Measurements from ENCODE around the gene POLR2I. TPM values are rescaled to one million over a fixed set of nuclear protein-coding genes. Genes with fewer than 3 reads are reported as not detected.

The POLR2I gene
- polyA plus RNA-seq, 1 donor from 2014 or later: 159 TPM

DNA sequence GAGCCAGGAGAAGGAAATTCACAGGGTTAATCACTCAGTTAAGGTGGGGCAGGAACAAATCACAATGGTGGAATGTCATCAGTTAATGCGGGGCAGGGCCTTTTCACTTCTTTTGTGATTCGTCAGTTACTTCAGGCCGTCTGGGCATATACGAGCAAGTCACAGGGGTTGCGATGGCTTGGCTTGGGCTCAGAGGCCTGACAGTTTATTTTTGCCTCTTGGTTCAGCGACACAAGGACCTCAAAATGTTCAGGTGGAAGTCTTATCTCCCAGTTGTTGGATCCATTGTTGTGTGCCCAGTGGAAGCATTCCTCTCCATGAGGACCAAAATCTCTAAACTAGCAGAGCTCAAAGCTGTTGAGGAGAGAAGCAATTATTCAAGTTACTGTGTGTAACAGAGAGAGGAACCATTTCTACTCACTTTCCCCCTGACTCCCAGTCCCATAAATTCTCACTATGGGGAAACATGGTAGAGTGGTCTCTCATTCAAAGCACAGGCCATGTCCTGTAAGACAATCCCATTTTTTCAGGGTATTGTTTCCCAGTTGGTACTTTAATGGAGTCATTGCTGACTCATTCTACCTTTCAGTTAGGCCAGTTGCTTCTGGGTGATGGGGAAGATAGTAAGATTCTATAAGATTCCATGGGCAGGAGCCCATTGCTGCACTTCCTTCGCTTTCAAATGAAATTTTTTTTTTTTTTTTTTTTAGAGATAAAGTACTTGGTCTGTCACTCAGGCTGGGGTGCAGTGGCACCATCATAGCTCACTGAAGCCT, 46.3 kb upstream of the POLR2I start:
- Histone ChIP-seq H3K27ac (ENCODE audit: low read length) (no peak overlapping the region), H3K36me3 (ENCODE audit: insufficient read depth, low read length) (no peaks in the 10 kb centered on the region), H3F3A (ENCODE audit: insufficient read depth, low read length, poor library complexity, severe bottlenecking) (no peaks in the 10 kb centered on the region), H3K9me2 (ENCODE audit: insufficient read depth, low read length) (no peaks in the 10 kb centered on the region), H3K9ac (ENCODE audit: low read length) (no peak overlapping the region), H3K79me2 (replicated peaks; ENCODE audit: insufficient read depth, low read length) (no peaks in the 10 kb centered on the region), H3K4me2 (ENCODE audit: low read length) (no peak overlapping the region), H3K27me3 (ENCODE audit: insufficient read depth, low read depth, low read length) (no peaks in the 10 kb centered on the region), H3K4me3 (ENCODE audit: low read length) (no peak overlapping the region), H3K9me3 (ENCODE audit: low read length) (no peaks in the 10 kb centered on the region), H2AFZ (ENCODE audit: low read depth, low read length) (no peak overlapping the region), H4K20me1 (ENCODE audit: insufficient read depth) (no peaks in the 10 kb centered on the region)
- no peak for TF ChIP-seq POLR2AphosphoS5 (IDR thresholded peaks at IDR 0.05)
- no peak for TF ChIP-seq SMC3 (conservative IDR thresholded peaks at IDR 0.05; ENCODE audit: poor library complexity)
- TF ChIP-seq, protein P1, sequence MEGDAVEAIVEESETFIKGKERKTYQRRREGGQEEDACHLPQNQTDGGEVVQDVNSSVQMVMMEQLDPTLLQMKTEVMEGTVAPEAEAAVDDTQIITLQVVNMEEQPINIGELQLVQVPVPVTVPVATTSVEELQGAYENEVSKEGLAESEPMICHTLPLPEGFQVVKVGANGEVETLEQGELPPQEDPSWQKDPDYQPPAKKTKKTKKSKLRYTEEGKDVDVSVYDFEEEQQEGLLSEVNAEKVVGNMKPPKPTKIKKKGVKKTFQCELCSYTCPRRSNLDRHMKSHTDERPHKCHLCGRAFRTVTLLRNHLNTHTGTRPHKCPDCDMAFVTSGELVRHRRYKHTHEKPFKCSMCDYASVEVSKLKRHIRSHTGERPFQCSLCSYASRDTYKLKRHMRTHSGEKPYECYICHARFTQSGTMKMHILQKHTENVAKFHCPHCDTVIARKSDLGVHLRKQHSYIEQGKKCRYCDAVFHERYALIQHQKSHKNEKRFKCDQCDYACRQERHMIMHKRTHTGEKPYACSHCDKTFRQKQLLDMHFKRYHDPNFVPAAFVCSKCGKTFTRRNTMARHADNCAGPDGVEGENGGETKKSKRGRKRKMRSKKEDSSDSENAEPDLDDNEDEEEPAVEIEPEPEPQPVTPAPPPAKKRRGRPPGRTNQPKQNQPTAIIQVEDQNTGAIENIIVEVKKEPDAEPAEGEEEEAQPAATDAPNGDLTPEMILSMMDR (IDR thresholded peaks at IDR 0.05; ENCODE audit: poor library complexity, severe bottlenecking): no peak

- no peaks in the 10 kb centered on the region for H4K20me1 ChIP-seq (ENCODE audit: insufficient read depth)
- no peak overlapping the region for H2AFZ ChIP-seq (ENCODE audit: low read depth, low read length)
- H3K27me3 ChIP-seq (ENCODE audit: insufficient read depth, low read depth, low read length): no peaks in the 10 kb centered on the region
- no peak overlapping the region for H3K4me2 ChIP-seq (ENCODE audit: low read length)
- H3K79me2 ChIP-seq (replicated peaks; ENCODE audit: insufficient read depth, low read length): no peaks in the 10 kb centered on the region
- no peak overlapping the region for H3K9ac ChIP-seq (ENCODE audit: low read length)
- H3K36me3 ChIP-seq (ENCODE audit: insufficient read depth, low read length): no peaks in the 10 kb centered on the region
- no peak for TF ChIP-seq MXI1 (conservative IDR thresholded peaks at IDR 0.05; ENCODE audit: poor library complexity, severe bottlenecking)
- TF ChIP-seq EP300 (conservative IDR thresholded peaks at IDR 0.05; ENCODE audit: poor library complexity, severe bottlenecking): no peak
- no peak for TF ChIP-seq REST (IDR thresholded peaks at IDR 0.05; ENCODE audit: borderline replicate concordance)
- no peak for TF ChIP-seq SMC3 (conservative IDR thresholded peaks at IDR 0.05; ENCODE audit: poor library complexity)
- TF ChIP-seq POLR2AphosphoS5 (IDR thresholded peaks at IDR 0.05): no peak
- no peak for TF ChIP-seq EZH2 (IDR thresholded peaks at IDR 0.05; ENCODE audit: borderline replicate concordance, insufficient read depth, low read length, poor library complexity, severe bottlenecking)
- TF ChIP-seq, protein P1 (IDR thresholded peaks at IDR 0.05; ENCODE audit: poor library complexity, severe bottlenecking): no peak
- TF ChIP-seq RAD21 (conservative IDR thresholded peaks at IDR 0.05): no peak
- H3K4me3 ChIP-seq (ENCODE audit: low read length): no peak overlapping the region
- no peaks in the 10 kb centered on the region for H3K9me3 ChIP-seq (ENCODE audit: low read length)
- H3F3A ChIP-seq (ENCODE audit: insufficient read depth, low read length, poor library complexity, severe bottlenecking): no peaks in the 10 kb centered on the region
- no peak overlapping the region for H3K27ac ChIP-seq (ENCODE audit: low read length)
- H3K9me2 ChIP-seq (ENCODE audit: insufficient read depth, low read length): no peaks in the 10 kb centered on the region
Measured at GRCh38 chr19:36153126-36153525, 38.5 kb upstream of the POLR2I start.

All from neural cell (in vitro differentiated cells).